ENCODE data around the gene ZNF30.
"Not testable (repeated sequence)": the region's sequence is repeated elsewhere in the genome, so short reads cannot be mapped to it uniquely, and the experiment has no call there.

Gene ZNF30

DNA sequence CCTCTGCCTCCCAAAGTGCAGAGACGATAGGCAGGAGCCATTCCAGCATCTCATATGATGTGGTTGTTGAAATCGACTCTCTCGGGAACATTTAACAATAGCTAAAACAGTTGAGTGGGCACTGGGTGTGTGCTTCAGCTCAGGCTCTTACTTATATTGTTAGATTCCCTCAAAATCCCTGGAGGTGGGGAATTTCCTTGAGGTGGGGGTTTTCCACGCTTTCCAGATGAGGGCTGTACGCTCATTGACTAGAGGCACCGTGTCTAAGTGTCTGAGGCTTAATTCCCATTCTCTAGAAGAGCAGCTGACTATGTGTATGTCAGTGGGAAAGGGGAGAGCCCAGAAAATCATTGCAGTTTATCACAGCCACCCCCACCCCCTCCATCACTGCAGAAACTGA lies 62.6 kb downstream of the ZNF30 start:
- DNase-seq: no peak

DNA sequence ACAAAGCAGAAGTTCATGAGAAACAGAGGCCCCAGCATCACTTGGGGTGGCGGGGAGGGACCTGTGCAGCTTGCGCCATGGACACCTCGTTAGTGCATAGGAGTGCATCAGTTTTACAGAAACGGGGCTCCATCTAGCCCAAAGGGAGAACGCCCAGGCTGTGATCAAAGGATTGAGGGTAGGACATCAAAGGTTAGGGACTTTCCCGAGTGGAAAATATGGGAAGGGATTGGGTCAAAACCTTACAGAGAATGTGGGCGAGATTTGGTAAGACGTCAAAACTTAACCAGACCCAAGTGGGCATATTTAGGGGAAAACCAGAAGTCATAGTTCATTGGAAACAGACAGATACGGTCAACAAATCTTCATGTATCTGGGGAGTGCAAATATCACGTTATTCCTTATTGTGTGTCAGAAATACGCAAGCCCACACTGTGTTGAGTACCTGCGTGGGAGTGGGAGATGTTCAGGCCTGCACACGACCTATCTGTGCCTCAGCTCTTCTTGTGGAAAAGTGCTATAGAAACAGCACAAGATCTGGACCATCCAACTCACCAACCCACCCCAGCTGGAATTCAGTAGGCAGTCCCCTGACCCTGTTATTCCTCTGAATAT lies 64.0 kb downstream of the ZNF30 start:
- DNase-seq: no peak

DNA sequence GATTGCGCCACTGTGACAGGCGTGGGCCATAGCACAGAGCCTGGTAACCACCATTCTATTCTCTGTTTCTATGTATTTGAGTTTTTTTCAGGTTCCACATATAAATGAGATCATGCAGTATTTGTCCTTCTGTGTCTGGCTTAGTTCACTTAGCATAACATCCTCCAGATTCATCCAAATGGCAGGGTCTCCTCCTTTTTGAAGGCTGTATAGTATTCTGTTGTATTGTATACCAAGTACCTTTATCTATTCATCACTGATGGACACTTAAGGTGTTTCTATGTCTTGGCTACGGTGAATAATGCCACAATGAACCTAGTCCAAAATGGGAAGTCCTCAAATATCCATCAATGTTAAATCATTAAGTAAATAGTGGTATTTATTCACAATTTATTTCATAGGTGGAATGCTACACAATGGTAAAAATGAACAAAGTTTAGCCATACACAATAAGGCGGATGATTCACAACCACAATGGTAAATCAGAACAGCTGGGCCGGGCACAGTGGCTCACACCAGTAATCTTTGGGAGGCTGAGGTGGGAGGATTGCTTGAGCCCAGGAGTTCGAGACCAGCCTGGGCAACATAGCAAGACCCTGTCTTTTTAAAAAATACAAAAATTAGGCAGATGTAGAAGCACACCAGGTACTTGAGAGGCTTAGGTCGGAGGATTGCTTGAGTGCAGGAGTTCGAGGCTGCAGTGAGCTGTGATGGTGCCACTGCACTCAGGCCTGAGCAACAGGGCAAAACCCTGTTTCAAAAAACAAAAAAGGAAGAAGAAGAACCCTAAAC lies 65.0 kb downstream of the ZNF30 start:
- DNase-seq: no peak

DNA sequence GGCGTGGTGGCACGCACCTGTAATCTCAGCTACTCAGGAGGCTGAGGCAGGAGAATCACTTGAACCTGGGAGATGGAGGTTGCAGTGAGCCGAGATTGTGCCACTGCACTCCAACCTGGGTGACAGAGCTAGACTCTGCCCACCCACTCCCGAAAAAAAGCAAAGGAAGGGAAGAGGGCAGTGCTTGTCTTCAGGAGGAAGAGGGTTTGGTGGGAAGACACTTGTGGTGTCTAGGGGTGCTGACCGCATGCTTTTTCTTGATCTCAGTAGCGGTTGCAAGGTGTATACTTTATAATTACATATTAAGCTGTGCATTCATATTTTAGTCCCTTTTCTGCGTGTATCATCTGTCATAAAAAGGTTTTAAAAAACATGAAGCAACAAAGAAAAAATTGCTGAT lies 65.9 kb downstream of the ZNF30 start:
- DNase-seq: not testable (repeated sequence)

DNA sequence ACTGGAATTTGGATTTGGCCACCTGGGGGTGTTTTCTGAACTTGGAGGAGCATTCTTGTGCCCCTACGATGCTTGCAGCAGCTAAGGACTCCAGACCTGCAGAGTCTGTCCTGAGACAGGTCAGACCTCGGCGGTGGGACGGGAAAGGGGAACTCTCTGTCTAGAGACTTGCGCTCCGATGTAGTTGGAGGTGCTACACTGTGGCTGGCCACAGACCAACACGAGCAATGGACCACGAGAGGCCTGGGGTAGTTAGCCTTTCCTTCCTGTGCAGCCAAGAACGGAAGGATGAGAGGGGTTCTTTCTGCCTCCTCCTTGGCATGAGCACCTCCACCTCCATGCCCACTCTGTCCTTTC lies 67.6 kb downstream of the ZNF30 start:
- no peak for DNase-seq
